Neural crest cell (in vitro differentiated cells): ENCODE results near the gene TINAGL1. TPM values are rescaled to one million over a fixed set of nuclear protein-coding genes. Genes with fewer than 3 reads are reported as not detected.
A peak's percentile ranks its signal among the peaks of the same experiment; 100 is the strongest.
"Not testable (repeated sequence)": the region's sequence is repeated elsewhere in the genome, so short reads cannot be mapped to it uniquely, and the experiment has no call there.

Experiments
- DNase-seq: peaks from one replicate; pipeline ENCODE4 v3.0.0; 2021; ENCODE audit warnings: low read depth, mixed read lengths, low spot score
- H3K27ac Mint-ChIP-seq: one replicate; pipeline ENCODE4 v1.8.0; 2021; ENCODE audit warnings: mild to moderate bottlenecking, mixed read lengths; ENCODE audit not compliant: unreplicated experiment
- H3K27me3 Mint-ChIP-seq: 2 replicates; pipeline ENCODE4 v1.8.0; 2021; ENCODE audit warnings: low read depth, mild to moderate bottlenecking, mixed read lengths
- H3K36me3 Mint-ChIP-seq: 2 replicates; pipeline ENCODE4 v1.8.0; 2021; ENCODE audit warnings: low read depth, mild to moderate bottlenecking, mixed read lengths
- H3K4me1 Mint-ChIP-seq: 2 replicates; pipeline ENCODE4 v1.8.0; 2021; ENCODE audit warnings: mixed read lengths
- H3K4me3 Mint-ChIP-seq: one replicate; pipeline ENCODE4 v1.8.0; 2021; ENCODE audit warnings: mild to moderate bottlenecking, mixed read lengths
- H3K9me3 Mint-ChIP-seq: 2 replicates; pipeline ENCODE4 v1.8.0; 2021; ENCODE audit warnings: mixed read lengths
- total RNA-seq: library from RNA; stranded (reverse); gene quantifications from 2 replicates; pipeline ENCODE4 v1.2.1, GENCODE V29; 2021
- TF ChIP-seq, protein P1 (sequence below): fragments of 200-600 bp; sonication (generic); conservative IDR thresholded peaks from 2 replicates; pipeline ENCODE4 v1.5.0; 2021; ENCODE audit warnings: antibody characterized with exemption, mild to moderate bottlenecking

TINAGL1 gene
- total RNA-seq, 1 donor from 2014 or later = not detected

DNA sequence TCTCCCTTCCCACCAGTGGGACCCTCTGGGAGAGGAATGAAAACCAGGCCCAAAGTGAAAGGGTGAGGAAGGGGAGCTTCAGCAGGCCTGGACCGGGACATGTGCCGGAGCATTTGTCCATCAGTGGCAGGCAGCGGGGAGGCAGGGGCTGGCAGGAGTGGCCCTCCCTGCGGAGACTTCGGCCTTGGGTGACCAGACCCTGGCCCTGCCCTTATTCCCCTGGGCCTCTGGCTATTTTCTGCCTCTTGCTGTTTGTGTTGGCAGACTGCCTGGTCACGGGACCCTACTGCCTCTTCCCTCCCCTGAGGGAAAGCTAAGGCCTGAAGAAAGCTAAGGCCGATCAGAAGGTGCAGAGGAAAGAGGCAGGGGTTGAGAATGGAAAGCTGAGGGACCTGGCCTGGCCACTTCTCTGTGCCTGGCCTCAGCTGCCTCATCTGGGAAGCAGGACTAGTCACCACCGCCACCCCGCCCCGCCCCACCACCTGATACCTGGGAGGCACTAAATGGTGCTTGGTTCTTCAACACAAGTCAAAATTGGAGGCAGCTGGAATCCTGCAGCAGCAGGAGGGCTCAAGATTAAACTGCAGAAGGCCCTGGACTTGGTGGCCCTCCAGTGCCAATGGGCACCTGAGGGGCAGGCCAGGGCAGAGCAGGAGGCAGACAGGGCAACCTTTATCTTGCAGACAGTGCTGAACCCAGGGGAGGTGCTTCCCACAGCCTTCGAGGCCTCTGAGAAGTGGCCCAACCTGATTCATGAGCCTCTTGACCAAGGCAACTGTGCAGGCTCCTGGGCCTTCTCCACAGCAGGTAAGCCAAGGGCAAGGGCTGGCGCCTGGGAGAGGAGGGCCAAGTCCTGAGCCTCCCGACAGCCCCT is 7.9 kb downstream of the TINAGL1 start:
- DNase-seq = no peak
- H3K9me3 Mint-ChIP-seq = no peaks in the 10 kb centered on the region
- H3K4me1 Mint-ChIP-seq = no peaks in the 10 kb centered on the region
- H3K4me3 Mint-ChIP-seq = no peak overlapping the region
- peaks cover 19% of the 10 kb centered on the region for H3K27me3 Mint-ChIP-seq
- no peaks in the 10 kb centered on the region for H3K36me3 Mint-ChIP-seq
- H3K27ac Mint-ChIP-seq = no peak overlapping the region
- TF ChIP-seq, protein P1, sequence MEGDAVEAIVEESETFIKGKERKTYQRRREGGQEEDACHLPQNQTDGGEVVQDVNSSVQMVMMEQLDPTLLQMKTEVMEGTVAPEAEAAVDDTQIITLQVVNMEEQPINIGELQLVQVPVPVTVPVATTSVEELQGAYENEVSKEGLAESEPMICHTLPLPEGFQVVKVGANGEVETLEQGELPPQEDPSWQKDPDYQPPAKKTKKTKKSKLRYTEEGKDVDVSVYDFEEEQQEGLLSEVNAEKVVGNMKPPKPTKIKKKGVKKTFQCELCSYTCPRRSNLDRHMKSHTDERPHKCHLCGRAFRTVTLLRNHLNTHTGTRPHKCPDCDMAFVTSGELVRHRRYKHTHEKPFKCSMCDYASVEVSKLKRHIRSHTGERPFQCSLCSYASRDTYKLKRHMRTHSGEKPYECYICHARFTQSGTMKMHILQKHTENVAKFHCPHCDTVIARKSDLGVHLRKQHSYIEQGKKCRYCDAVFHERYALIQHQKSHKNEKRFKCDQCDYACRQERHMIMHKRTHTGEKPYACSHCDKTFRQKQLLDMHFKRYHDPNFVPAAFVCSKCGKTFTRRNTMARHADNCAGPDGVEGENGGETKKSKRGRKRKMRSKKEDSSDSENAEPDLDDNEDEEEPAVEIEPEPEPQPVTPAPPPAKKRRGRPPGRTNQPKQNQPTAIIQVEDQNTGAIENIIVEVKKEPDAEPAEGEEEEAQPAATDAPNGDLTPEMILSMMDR = no peak

DNA sequence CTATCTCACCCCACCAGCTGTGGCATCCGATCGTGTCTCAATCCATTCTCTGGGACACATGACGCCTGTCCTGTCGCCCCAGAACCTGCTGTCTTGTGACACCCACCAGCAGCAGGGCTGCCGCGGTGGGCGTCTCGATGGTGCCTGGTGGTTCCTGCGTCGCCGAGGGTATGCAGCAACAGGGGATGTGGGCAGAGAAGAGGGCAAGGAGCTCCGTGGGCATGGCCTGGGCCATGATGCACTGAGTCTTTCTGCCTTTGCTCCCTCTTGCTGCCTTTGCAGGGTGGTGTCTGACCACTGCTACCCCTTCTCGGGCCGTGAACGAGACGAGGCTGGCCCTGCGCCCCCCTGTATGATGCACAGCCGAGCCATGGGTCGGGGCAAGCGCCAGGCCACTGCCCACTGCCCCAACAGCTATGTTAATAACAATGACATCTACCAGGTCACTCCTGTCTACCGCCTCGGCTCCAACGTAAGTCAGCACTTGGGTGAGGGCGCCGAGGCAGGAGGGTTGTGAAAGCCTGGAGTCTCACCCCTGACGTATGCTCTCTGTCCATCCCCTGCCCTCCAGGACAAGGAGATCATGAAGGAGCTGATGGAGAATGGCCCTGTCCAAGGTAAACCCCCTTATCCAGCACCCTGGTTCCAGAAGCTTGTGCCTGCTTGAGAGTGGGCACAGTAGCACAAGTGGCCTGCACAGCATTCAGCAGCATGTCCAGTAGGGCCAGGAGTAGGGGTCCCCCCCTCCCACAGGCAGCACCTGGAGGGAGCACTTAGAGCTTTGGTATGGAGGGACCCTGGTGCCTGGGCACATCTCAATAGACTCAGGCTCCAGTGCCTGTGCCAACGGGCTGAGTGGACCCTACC is 8.8 kb downstream of the TINAGL1 start:
- TF ChIP-seq, protein P1 = no peak
- H3K36me3 Mint-ChIP-seq = no peaks in the 10 kb centered on the region
- no peaks in the 10 kb centered on the region for H3K4me1 Mint-ChIP-seq
- peak overlapping the region; percentile 19 for H3K27ac Mint-ChIP-seq
- no peaks in the 10 kb centered on the region for H3K9me3 Mint-ChIP-seq
- H3K4me3 Mint-ChIP-seq = no peak overlapping the region
- H3K27me3 Mint-ChIP-seq = peaks cover 26% of the 10 kb centered on the region
- no peak for DNase-seq

DNA sequence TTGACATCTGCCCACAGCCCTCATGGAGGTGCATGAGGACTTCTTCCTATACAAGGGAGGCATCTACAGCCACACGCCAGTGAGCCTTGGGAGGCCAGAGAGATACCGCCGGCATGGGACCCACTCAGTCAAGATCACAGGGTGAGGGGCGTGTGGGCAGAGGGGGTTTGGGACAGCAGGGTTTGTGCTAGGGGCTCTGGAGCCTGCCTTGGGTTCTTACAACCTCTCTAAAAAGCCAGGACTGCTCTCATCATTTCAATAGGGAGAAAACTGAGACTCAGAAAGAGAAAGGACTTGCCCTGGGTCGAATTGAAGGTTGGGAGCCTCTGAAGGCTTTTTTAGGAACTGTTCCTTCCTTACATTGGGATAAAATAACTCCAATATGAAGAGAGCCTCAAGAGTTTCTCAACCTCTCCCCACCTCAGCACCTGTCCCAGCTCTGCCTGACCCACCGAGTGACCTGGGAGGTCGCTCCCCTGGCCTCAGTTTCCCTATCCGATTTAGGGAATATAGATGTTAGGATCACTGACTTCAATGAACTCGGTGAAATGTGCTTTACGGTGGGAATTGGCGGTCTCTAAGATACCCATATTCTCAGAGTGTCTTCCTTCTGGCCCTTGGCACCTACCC is 9.5 kb downstream of the TINAGL1 start:
- H3K27me3 Mint-ChIP-seq = peaks cover 29% of the 10 kb centered on the region
- DNase-seq = no peak
- TF ChIP-seq, protein P1 = no peak
- no peaks in the 10 kb centered on the region for H3K4me1 Mint-ChIP-seq
- no peaks in the 10 kb centered on the region for H3K36me3 Mint-ChIP-seq
- no peak overlapping the region for H3K4me3 Mint-ChIP-seq
- H3K27ac Mint-ChIP-seq = no peak overlapping the region
- no peaks in the 10 kb centered on the region for H3K9me3 Mint-ChIP-seq

DNA sequence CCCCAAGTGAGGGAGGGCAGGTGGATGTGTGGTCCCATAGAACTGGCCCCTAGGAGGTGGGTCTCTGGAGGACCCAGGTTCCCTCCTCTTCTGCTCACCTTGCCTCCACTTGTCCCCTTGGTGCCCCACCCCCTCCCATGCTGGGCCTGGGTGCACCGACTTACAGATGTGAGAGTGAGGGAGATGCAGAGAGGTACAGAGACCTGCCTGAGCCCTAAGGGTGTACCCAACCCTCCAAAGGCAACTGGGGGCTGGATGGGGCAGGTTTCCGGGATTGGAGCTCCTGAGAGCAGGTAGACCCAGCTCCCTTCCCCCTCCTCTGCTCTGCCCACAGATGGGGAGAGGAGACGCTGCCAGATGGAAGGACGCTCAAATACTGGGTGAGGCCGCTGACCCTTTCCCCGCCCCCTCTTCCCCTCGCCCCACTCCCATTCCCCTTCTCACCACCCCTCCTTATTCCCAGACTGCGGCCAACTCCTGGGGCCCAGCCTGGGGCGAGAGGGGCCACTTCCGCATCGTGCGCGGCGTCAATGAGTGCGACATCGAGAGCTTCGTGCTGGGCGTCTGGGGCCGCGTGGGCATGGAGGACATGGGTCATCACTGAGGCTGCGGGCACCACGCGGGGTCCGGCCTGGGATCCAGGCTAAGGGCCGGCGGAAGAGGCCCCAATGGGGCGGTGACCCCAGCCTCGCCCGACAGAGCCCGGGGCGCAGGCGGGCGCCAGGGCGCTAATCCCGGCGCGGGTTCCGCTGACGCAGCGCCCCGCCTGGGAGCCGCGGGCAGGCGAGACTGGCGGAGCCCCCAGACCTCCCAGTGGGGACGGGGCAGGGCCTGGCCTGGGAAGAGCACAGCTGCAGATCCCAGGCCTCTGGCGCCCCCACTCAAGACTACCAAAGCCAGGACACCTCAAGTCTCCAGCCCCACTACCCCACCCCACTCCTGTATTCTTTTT is 10.3 kb downstream of the TINAGL1 start:
- Mint-ChIP-seq H3K27me3 (peaks cover 37% of the 10 kb centered on the region), H3K4me1 (no peaks in the 10 kb centered on the region), H3K4me3 (no peak overlapping the region), H3K9me3 (no peaks in the 10 kb centered on the region), H3K27ac (no peak overlapping the region), H3K36me3 (no peaks in the 10 kb centered on the region)
- TF ChIP-seq, protein P1 = no peak
- DNase-seq = no peak

DNA sequence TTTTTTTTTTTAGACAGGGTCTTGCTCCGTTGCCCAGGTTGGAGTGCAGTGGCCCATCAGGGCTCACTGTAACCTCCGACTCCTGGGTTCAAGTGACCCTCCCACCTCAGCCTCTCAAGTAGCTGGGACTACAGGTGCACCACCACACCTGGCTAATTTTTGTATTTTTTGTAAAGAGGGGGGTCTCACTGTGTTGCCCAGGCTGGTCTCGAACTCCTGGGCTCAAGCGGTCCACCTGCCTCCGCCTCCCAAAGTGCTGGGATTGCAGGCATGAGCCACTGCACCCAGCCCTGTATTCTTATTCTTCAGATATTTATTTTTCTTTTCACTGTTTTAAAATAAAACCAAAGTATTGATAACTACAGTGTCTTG is 11.0 kb downstream of the TINAGL1 start:
- DNase-seq, H3K4me1 Mint-ChIP-seq, H3K27ac Mint-ChIP-seq, H3K36me3 Mint-ChIP-seq, H3K4me3 Mint-ChIP-seq, H3K9me3 Mint-ChIP-seq: not testable (repeated sequence)
- H3K27me3 Mint-ChIP-seq = peaks cover 44% of the 10 kb centered on the region
